22Rv1 (cell line): Measurements from ENCODE around the gene TET2.

ENCODE experiments used
- ZFX ChIP-seq: fragments of 450-650 bp; IDR thresholded peaks from 2 replicates; pipeline ENCODE4 v1.6.1; 2017; ENCODE audit warnings: antibody characterized with exemption, borderline replicate concordance
- TF ChIP-seq, protein P1 (sequence below): fragments of 450-650 bp; IDR thresholded peaks from 2 replicates; pipeline ENCODE4 v1.5.1; 2017; ENCODE audit warnings: mild to moderate bottlenecking

GRCh38 chr4:105197777-105198176 is 51.1 kb downstream of the TET2 start:
- TF ChIP-seq, protein P1, sequence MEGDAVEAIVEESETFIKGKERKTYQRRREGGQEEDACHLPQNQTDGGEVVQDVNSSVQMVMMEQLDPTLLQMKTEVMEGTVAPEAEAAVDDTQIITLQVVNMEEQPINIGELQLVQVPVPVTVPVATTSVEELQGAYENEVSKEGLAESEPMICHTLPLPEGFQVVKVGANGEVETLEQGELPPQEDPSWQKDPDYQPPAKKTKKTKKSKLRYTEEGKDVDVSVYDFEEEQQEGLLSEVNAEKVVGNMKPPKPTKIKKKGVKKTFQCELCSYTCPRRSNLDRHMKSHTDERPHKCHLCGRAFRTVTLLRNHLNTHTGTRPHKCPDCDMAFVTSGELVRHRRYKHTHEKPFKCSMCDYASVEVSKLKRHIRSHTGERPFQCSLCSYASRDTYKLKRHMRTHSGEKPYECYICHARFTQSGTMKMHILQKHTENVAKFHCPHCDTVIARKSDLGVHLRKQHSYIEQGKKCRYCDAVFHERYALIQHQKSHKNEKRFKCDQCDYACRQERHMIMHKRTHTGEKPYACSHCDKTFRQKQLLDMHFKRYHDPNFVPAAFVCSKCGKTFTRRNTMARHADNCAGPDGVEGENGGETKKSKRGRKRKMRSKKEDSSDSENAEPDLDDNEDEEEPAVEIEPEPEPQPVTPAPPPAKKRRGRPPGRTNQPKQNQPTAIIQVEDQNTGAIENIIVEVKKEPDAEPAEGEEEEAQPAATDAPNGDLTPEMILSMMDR = no peak
- no peak for TF ChIP-seq ZFX
